ENCODE data around the gene ABL2. TPM values are rescaled to one million over a fixed set of nuclear protein-coding genes. Genes with fewer than 3 reads are reported as not detected.

The ABL2 gene
- total and polyA plus RNA-seq, 8 donors, result 10.5 to 33.4 (median 11.6) TPM

GRCh38 chr1:179126338-179127060 is 103.0 kb downstream of the ABL2 start:
- no peak for TF ChIP-seq CTCF (IDR thresholded peaks at IDR 0.05)
- DNase-seq (peak in 1 of 4 donors; percentile 56), ATAC-seq (peak; percentile 78)
- Histone ChIP-seq H3K9me3 (no peaks in the 10 kb centered on the region), H3K4me3 (no peak overlapping the region), H3K27ac (peak overlapping the region; percentile 38 to 53), H3K36me3 (peaks cover 0 to 36% of the 10 kb centered on the region in 2 donors), H3K4me1 (peaks cover 6 to 46% of the 10 kb centered on the region in 2 donors), H3K27me3 (no peaks in the 10 kb centered on the region)
- intact Hi-C loops (cut with DNase I), result no loop called here

GRCh38 chr1:179124873-179125272 is 104.6 kb downstream of the ABL2 start:
- H3K4me3 ChIP-seq, result no peak overlapping the region
- H3K9me3 ChIP-seq, result no peaks in the 10 kb centered on the region
- no peak for DNase-seq
- no peaks in the 10 kb centered on the region for H3K27me3 ChIP-seq
- peaks cover 6 to 37% of the 10 kb centered on the region in 2 donors for H3K4me1 ChIP-seq
- ATAC-seq, result peak; percentile 33
- H3K36me3 ChIP-seq, result peaks cover 0 to 38% of the 10 kb centered on the region in 2 donors
- no peak for TF ChIP-seq CTCF (IDR thresholded peaks at IDR 0.05)
- H3K27ac ChIP-seq, result no peak overlapping the region
- intact Hi-C loops (cut with DNase I), result loop anchor here in 1 of 2 donors (5.0 kb wide), 1 partner anchor 67 kb away; no protein-coding TSS in a partner anchor

- Histone ChIP-seq H3K9me3 (no peaks in the 10 kb centered on the region), H3K27ac (no peak overlapping the region), H3K36me3 (peaks cover 0 to 71% of the 10 kb centered on the region in 2 donors), H3K4me1 (peaks cover 0 to 2% of the 10 kb centered on the region in 2 donors), H3K27me3 (no peaks in the 10 kb centered on the region), H3K4me3 (no peak overlapping the region)
- intact Hi-C loops (cut with DNase I), result loop anchor here in 1 of 2 donors (5.0 kb wide), 1 partner anchor 71 kb away; no protein-coding TSS in a partner anchor
- TF ChIP-seq CTCF (IDR thresholded peaks at IDR 0.05), result peak; percentile 33 to 43
- peak in 2 of 4 donors; percentile 28 to 53 for DNase-seq
- peak; percentile 45 for ATAC-seq
Observed at GRCh38 chr1:179121159-179121938, 108.1 kb downstream of the ABL2 start.

- Histone ChIP-seq H3K9me3 (no peaks in the 10 kb centered on the region), H3K27ac (no peak overlapping the region), H3K27me3 (no peaks in the 10 kb centered on the region), H3K4me1 (no peaks in the 10 kb centered on the region), H3K4me3 (no peak overlapping the region), H3K36me3 (peaks cover 0 to 74% of the 10 kb centered on the region in 2 donors)
- ATAC-seq (no peak), DNase-seq (no peak)
- TF ChIP-seq CTCF (IDR thresholded peaks at IDR 0.05), result no peak
- intact Hi-C loops (cut with DNase I), result loop anchor here in 1 of 2 donors (5.0 kb wide), 1 partner anchor 72 kb away; no protein-coding TSS in a partner anchor
Observed at GRCh38 chr1:179120736-179121135, 108.7 kb downstream of the ABL2 start.

- Histone ChIP-seq H3K36me3 (peaks cover 0 to 84% of the 10 kb centered on the region in 2 donors), H3K4me1 (no peaks in the 10 kb centered on the region), H3K4me3 (no peak overlapping the region), H3K9me3 (no peaks in the 10 kb centered on the region), H3K27ac (no peak overlapping the region), H3K27me3 (no peaks in the 10 kb centered on the region)
- DNase-seq (no peak), ATAC-seq (no peak)
- intact Hi-C loops (cut with DNase I), result no loop called here
- no peak for TF ChIP-seq CTCF (IDR thresholded peaks at IDR 0.05)
Observed at GRCh38 chr1:179119513-179119912, 110.0 kb downstream of the ABL2 start.

All from left lung (tissue), 10 donors.